ENCODE data around the gene ZNF556. TPM values are rescaled to one million over a fixed set of nuclear protein-coding genes. Genes with fewer than 3 reads are reported as not detected.

Gene ZNF556
- total RNA-seq, 1 experiment from 2014 or later: not detected

DNA sequence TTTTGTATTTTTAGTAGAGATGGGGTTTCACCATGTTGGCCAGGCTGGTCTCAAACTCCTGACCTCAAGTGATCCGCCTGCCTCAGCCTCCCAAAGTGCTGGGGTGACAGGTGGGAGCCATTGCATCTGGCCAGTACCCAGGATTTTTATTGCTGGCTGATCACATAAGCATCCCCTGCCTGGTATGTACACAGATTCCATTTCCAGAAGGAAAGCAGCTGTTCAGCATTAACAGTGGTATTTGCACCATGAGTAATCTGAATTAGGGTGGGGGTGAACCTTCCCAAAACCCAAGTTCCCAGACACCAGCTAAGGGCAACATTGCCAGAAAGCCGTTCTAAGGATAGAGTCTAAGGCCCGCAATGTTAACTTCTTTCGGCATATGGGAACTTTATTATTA lies 18.5 kb upstream of the ZNF556 start:
- Histone ChIP-seq H3K27ac (ENCODE audit: low read depth, low read length, poor library complexity, severe bottlenecking) (no peak overlapping the region), H3K4me1 (ENCODE audit: insufficient read depth, low read length, poor library complexity, severe bottlenecking) (no peaks in the 10 kb centered on the region), H3K27me3 (replicated peaks; ENCODE audit: insufficient read depth, low read depth, low read length, poor library complexity) (no peaks in the 10 kb centered on the region), H3K36me3 (ENCODE audit: insufficient read depth, low read length, poor library complexity, severe bottlenecking) (peaks cover 26% of the 10 kb centered on the region), H3K9me3 (ENCODE audit: low read depth, low read length, poor library complexity, severe bottlenecking) (peaks cover 42% of the 10 kb centered on the region), H3K4me3 (ENCODE audit: low read depth, low read length, poor library complexity, severe bottlenecking) (no peak overlapping the region)
- TF ChIP-seq, protein P1, sequence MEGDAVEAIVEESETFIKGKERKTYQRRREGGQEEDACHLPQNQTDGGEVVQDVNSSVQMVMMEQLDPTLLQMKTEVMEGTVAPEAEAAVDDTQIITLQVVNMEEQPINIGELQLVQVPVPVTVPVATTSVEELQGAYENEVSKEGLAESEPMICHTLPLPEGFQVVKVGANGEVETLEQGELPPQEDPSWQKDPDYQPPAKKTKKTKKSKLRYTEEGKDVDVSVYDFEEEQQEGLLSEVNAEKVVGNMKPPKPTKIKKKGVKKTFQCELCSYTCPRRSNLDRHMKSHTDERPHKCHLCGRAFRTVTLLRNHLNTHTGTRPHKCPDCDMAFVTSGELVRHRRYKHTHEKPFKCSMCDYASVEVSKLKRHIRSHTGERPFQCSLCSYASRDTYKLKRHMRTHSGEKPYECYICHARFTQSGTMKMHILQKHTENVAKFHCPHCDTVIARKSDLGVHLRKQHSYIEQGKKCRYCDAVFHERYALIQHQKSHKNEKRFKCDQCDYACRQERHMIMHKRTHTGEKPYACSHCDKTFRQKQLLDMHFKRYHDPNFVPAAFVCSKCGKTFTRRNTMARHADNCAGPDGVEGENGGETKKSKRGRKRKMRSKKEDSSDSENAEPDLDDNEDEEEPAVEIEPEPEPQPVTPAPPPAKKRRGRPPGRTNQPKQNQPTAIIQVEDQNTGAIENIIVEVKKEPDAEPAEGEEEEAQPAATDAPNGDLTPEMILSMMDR (conservative IDR thresholded peaks at IDR 0.05; ENCODE audit: low read depth, low read length): no peak
- TF ChIP-seq EZH2 (IDR thresholded peaks at IDR 0.05; ENCODE audit: borderline replicate concordance, low read depth, low read length, poor library complexity, severe bottlenecking): no peak
- intact Hi-C loops (cut with micrococcal nuclease; ENCODE audit: unreplicated experiment): no loop called here
- ChIA-PET POLR2A (ENCODE audit: low non-redundant PET) (no interaction called here), CTCF (no interaction called here)
- no TSS peak for BruUV-seq (replicated peaks)
- DNase-seq (ENCODE audit: low spot score): no peak

DNA sequence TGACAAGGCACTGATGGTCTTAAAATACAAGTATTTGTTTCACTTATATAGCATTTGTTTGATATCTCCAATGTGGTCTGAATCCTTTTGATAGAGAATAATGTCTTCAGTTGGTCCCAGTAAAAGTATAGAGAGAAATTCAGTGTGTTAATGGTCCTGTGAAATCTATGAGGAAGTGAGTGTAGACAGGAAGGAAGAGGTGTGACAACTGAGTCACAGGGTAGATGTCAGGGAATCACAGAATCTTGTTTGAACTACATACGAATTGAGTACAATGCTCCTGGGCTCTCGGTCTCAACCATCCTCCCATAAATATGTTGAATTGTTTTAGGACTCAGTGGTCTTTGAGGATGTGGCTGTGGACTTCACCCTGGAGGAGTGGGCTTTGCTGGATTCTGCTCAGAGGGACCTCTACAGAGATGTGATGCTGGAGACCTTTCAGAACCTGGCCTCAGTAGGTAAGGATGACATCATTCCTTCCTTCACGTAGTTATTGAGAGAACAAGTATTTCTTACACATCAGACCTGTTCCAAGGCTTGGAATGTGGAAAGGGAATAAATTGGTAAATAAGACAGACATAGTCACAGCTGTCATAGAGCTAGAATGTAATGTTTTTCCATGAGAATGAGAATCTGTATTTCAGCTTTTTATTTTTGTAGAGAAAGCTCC lies 16.7 kb upstream of the ZNF556 start:
- CTCF ChIA-PET: no interaction called here
- BruUV-seq (replicated peaks): no TSS peak
- POLR2A ChIA-PET (ENCODE audit: low non-redundant PET): no interaction called here
- intact Hi-C loops (cut with micrococcal nuclease; ENCODE audit: unreplicated experiment): no loop called here
- Histone ChIP-seq H3K4me3 (ENCODE audit: low read depth, low read length, poor library complexity, severe bottlenecking) (no peak overlapping the region), H3K9me3 (ENCODE audit: low read depth, low read length, poor library complexity, severe bottlenecking) (peaks cover 49% of the 10 kb centered on the region), H3K4me1 (ENCODE audit: insufficient read depth, low read length, poor library complexity, severe bottlenecking) (no peaks in the 10 kb centered on the region), H3K36me3 (ENCODE audit: insufficient read depth, low read length, poor library complexity, severe bottlenecking) (peaks cover 29% of the 10 kb centered on the region), H3K27me3 (replicated peaks; ENCODE audit: insufficient read depth, low read depth, low read length, poor library complexity) (no peaks in the 10 kb centered on the region), H3K27ac (ENCODE audit: low read depth, low read length, poor library complexity, severe bottlenecking) (no peak overlapping the region)
- TF ChIP-seq EZH2 (IDR thresholded peaks at IDR 0.05; ENCODE audit: borderline replicate concordance, low read depth, low read length, poor library complexity, severe bottlenecking): no peak
- TF ChIP-seq, protein P1 (conservative IDR thresholded peaks at IDR 0.05; ENCODE audit: low read depth, low read length): no peak
- no peak for DNase-seq (ENCODE audit: low spot score)

DNA sequence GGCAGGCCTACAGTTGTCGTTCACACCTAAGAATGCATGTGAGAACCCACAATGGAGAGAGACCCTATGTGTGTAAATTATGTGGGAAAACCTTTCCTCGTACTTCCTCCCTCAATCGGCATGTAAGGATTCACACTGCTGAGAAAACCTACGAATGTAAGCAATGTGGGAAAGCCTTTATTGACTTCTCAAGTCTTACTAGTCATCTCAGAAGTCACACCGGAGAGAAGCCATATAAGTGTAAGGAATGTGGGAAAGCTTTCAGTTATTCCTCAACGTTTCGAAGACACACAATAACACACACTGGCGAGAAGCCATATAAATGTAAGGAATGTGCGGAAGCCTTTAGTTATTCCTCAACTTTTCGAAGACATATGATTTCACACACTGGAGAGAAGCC lies 14.5 kb upstream of the ZNF556 start:
- no peak overlapping the region for H3K4me3 ChIP-seq (ENCODE audit: low read depth, low read length, poor library complexity, severe bottlenecking)
- no peak for DNase-seq (ENCODE audit: low spot score)
- intact Hi-C loops (cut with micrococcal nuclease; ENCODE audit: unreplicated experiment): no loop called here

More for the DNA sequence above, 14.5 kb upstream of the ZNF556 start:
- no peak for TF ChIP-seq EZH2 (IDR thresholded peaks at IDR 0.05; ENCODE audit: borderline replicate concordance, low read depth, low read length, poor library complexity, severe bottlenecking)
- TF ChIP-seq, protein P1 (conservative IDR thresholded peaks at IDR 0.05; ENCODE audit: low read depth, low read length): no peak
- peaks cover 29% of the 10 kb centered on the region for H3K36me3 ChIP-seq (ENCODE audit: insufficient read depth, low read length, poor library complexity, severe bottlenecking)
- H3K4me1 ChIP-seq (ENCODE audit: insufficient read depth, low read length, poor library complexity, severe bottlenecking): no peaks in the 10 kb centered on the region
- peaks cover 66% of the 10 kb centered on the region for H3K9me3 ChIP-seq (ENCODE audit: low read depth, low read length, poor library complexity, severe bottlenecking)
- ChIA-PET POLR2A (ENCODE audit: low non-redundant PET) (no interaction called here), CTCF (no interaction called here)
- no TSS peak for BruUV-seq (replicated peaks)
- H3K27ac ChIP-seq (ENCODE audit: low read depth, low read length, poor library complexity, severe bottlenecking): no peak overlapping the region
- H3K27me3 ChIP-seq (replicated peaks; ENCODE audit: insufficient read depth, low read depth, low read length, poor library complexity): no peaks in the 10 kb centered on the region

Measured in A673 (cell line).